ENCODE data around the gene JARID2. TPM values are rescaled to one million over a fixed set of nuclear protein-coding genes. Genes with fewer than 3 reads are reported as not detected.

JARID2 gene
- polyA plus RNA-seq, 1 of the 3 experiments (the other 2 are of a cell fraction): 3.4 TPM

DNA sequence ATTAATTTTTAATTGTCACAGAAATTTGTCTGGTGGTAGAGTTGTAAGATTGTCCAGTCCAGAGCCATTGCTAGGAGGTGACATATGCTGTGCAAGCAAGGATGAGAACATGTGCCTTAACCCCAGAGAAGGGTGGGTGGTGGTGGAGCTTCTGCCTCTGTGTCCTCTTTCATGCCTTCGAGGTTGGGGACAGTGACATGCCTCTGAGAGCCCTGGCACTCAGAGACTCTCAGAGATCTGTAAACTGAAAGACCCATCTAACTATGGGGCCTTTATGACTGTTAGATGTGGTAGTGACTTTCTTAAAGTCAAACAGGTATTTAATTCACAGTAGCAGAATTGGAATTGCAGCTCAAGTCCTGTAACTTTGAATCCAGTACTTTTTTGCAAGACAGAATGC lies 132.4 kb downstream of the JARID2 start (continued):
- TF ChIP-seq ELF1 (IDR thresholded peaks at IDR 0.05): no peak
- TF ChIP-seq, protein P1, sequence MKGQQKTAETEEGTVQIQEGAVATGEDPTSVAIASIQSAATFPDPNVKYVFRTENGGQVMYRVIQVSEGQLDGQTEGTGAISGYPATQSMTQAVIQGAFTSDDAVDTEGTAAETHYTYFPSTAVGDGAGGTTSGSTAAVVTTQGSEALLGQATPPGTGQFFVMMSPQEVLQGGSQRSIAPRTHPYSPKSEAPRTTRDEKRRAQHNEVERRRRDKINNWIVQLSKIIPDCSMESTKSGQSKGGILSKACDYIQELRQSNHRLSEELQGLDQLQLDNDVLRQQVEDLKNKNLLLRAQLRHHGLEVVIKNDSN (IDR thresholded peaks at IDR 0.05; ENCODE audit: borderline replicate concordance, low read depth): no peak
- no peak for TF ChIP-seq CHD2 (IDR thresholded peaks at IDR 0.05; ENCODE audit: low read length, partially characterized antibody)

DNA sequence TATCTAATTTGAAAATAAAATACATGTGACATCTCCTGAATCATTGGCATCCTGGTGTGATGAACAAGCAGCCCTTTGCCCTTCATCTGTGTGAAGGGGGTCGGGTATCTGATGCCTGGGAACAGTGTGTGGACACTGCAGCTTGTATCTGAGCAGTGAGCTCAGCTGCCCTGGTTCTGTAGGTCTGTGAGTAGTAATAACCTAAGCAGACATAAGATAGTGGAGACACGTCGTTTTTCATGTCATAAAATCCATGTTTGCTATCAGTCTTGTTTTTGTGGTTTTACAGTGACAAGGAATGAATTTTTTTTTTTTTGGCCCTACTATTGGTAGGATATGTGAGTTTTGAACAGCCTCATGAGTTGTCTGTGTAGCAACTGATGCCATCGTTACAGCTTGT lies 133.0 kb downstream of the JARID2 start:
- Histone ChIP-seq H3K36me3 (replicated peaks in 1 of 2; ENCODE audit: control insufficient read depth in 1 of 2, insufficient read depth in 2 of 2, low read length in 1 of 2) (no peaks in the 10 kb centered on the region), H3K4me1 (ENCODE audit: control insufficient read depth in 1 of 2, insufficient read depth in 2 of 2, low read depth in 1 of 2, low read length in 1 of 2) (peaks cover 0 to 2% of the 10 kb centered on the region in 2 experiments; a peak in 1 of 4 replicates), H3K9me3 (no peaks in the 10 kb centered on the region), H3K27me3 (ENCODE audit: insufficient read depth) (no peaks in the 10 kb centered on the region), H4K20me1 (ENCODE audit: insufficient read depth) (peaks cover 9% of the 10 kb centered on the region), H3K4me3 (ENCODE audit: low read depth in 2 of 2, low read length in 1 of 2) (no peak overlapping the region), H2AFZ (ENCODE audit: low read depth) (no peak overlapping the region), H3K27ac (ENCODE audit: low read depth in 2 of 2, low read length in 1 of 2) (no peak overlapping the region), H3K9me2 (no peaks in the 10 kb centered on the region), H3K4me2 (no peak overlapping the region), H3F3A (replicated peaks; ENCODE audit: insufficient read depth) (peaks cover 3% of the 10 kb centered on the region), H3K9ac (no peak overlapping the region), H3K79me2 (ENCODE audit: insufficient read depth) (peaks cover 12% of the 10 kb centered on the region; the same call in 1 of the 2 replicates)
- POLR2A ChIA-PET: no interaction called here
- TF ChIP-seq SMC3 (IDR thresholded peaks at IDR 0.05; ENCODE audit: low read depth, low read length) (no peak), EP300 (IDR thresholded peaks at IDR 0.05; ENCODE audit: borderline replicate concordance in 1 of 2, low read depth in 1 of 2, low read length in 1 of 2) (no peak), FOXM1 (IDR thresholded peaks at IDR 0.05; ENCODE audit: low read depth) (no peak)
- TF ChIP-seq, protein P2, sequence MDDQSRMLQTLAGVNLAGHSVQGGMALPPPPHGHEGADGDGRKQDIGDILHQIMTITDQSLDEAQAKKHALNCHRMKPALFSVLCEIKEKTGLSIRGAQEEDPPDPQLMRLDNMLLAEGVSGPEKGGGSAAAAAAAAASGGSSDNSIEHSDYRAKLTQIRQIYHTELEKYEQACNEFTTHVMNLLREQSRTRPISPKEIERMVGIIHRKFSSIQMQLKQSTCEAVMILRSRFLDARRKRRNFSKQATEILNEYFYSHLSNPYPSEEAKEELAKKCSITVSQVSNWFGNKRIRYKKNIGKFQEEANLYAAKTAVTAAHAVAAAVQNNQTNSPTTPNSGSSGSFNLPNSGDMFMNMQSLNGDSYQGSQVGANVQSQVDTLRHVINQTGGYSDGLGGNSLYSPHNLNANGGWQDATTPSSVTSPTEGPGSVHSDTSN (IDR thresholded peaks at IDR 0.05): peak; percentile 22; the same call in 1 of the 2 replicates
- DNase-seq: peak; percentile 30
- 87% methylated on average over 4 of the region's 4 CpGs for WGBS (ENCODE audit: low lambda C conversion rate)
- CTCF ChIA-PET: interaction anchor here (0.7 to 1.8 kb wide), 4 partner anchors 10 to 1331 kb away, joined by 3 to 6 read pairs (median 3); no protein-coding TSS in a partner anchor

- Histone ChIP-seq H3F3A (replicated peaks; ENCODE audit: insufficient read depth) (peaks cover 3% of the 10 kb centered on the region), H3K9me2 (no peaks in the 10 kb centered on the region), H4K20me1 (ENCODE audit: insufficient read depth) (peaks cover 9% of the 10 kb centered on the region), H3K27ac (ENCODE audit: low read depth in 2 of 2, low read length in 1 of 2) (no peak overlapping the region), H3K9ac (no peak overlapping the region), H3K27me3 (ENCODE audit: insufficient read depth) (no peaks in the 10 kb centered on the region), H3K36me3 (replicated peaks in 1 of 2; ENCODE audit: control insufficient read depth in 1 of 2, insufficient read depth in 2 of 2, low read length in 1 of 2) (no peaks in the 10 kb centered on the region), H3K4me1 (ENCODE audit: control insufficient read depth in 1 of 2, insufficient read depth in 2 of 2, low read depth in 1 of 2, low read length in 1 of 2) (peaks cover 5 to 7% of the 10 kb centered on the region in 2 experiments; a peak in 2 of 4 replicates), H3K79me2 (ENCODE audit: insufficient read depth) (peaks cover 12% of the 10 kb centered on the region; the same call in 1 of the 2 replicates), H3K9me3 (no peaks in the 10 kb centered on the region), H3K4me3 (ENCODE audit: low read depth in 2 of 2, low read length in 1 of 2) (no peak overlapping the region), H2AFZ (ENCODE audit: low read depth) (no peak overlapping the region), H3K4me2 (no peak overlapping the region)
- 97% methylated on average over 4 of the region's 4 CpGs for WGBS (ENCODE audit: low lambda C conversion rate)
- POLR2A ChIA-PET: no interaction called here
- CTCF ChIA-PET: interaction anchor here (1.8 kb wide), 1 partner anchor 10 kb away, joined by 6 read pairs; no protein-coding TSS in a partner anchor
- DNase-seq: no peak
- TF ChIP-seq ELF1 (IDR thresholded peaks at IDR 0.05) (no peak), FOXJ3 (CRISPR knock-in tag; IDR thresholded peaks at IDR 0.05) (no peak), EP300 (IDR thresholded peaks at IDR 0.05; ENCODE audit: borderline replicate concordance in 1 of 2, low read depth in 1 of 2, low read length in 1 of 2) (no peak), FOSL2 (IDR thresholded peaks at IDR 0.05; ENCODE audit: borderline replicate concordance, low read depth) (no peak), TEAD4 (IDR thresholded peaks at IDR 0.05; ENCODE audit: borderline replicate concordance, insufficient read depth) (no peak), GATA2 (CRISPR knock-in tag; IDR thresholded peaks at IDR 0.05) (no peak), MEF2A (IDR thresholded peaks at IDR 0.05; ENCODE audit: borderline replicate concordance, low read depth) (no peak), EZH2phosphoT487 (IDR thresholded peaks at IDR 0.05; ENCODE audit: borderline replicate concordance, low read depth) (no peak), TCF12 (IDR thresholded peaks at IDR 0.05) (no peak), JUND (IDR thresholded peaks at IDR 0.05) (no peak), NRF1 (IDR thresholded peaks at IDR 0.05; ENCODE audit: low read depth, low read length) (no peak), NFIC (IDR thresholded peaks at IDR 0.05; ENCODE audit: borderline replicate concordance) (no peak), GABPA (IDR thresholded peaks at IDR 0.05; ENCODE audit: low read depth) (no peak), RFX5 (IDR thresholded peaks at IDR 0.05; ENCODE audit: low read length) (no peak)
- TF ChIP-seq, protein P3, sequence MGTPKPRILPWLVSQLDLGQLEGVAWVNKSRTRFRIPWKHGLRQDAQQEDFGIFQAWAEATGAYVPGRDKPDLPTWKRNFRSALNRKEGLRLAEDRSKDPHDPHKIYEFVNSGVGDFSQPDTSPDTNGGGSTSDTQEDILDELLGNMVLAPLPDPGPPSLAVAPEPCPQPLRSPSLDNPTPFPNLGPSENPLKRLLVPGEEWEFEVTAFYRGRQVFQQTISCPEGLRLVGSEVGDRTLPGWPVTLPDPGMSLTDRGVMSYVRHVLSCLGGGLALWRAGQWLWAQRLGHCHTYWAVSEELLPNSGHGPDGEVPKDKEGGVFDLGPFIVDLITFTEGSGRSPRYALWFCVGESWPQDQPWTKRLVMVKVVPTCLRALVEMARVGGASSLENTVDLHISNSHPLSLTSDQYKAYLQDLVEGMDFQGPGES (IDR thresholded peaks at IDR 0.05; ENCODE audit: low read depth, low read length): no peak
- TF ChIP-seq, protein P1 (IDR thresholded peaks at IDR 0.05; ENCODE audit: borderline replicate concordance, low read depth): no peak
Measured at GRCh38 chr6:15380351-15380750, 134.5 kb downstream of the JARID2 start.

All from SK-N-SH (cell line).